Suppressor macrophage treated with lipopolysaccharide for 1 hour (primary cell): ENCODE measurements around the gene CPZ.
A peak's percentile ranks its signal among the peaks of the same experiment; 100 is the strongest.

Source experiments
- DNase-seq, 3 donors: peaks; one replicate each; pipeline ENCODE4 v3.0.0-alpha.2; 2020 to 2022

CPZ gene

DNA sequence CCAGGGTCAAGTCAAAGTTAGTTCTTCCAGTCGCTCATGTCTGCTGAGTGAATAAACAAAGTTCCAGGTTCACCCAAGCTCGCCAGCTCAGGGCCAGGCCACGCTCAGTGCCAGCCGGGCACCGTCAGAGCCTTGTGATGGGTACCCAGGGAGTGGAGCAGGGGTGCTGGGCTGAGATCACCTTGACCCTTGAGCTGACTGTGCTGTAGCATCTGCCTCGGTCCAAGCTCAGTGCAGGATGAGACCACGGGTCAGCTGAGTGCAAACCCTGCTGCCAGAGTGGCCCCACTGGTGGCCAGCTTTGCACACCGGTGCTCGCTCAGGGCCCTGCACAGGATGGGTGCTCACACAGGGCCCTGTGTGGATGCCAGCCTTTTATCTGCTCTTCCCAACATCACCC is 4.3 kb downstream of the CPZ start:
- no peak for DNase-seq

DNA sequence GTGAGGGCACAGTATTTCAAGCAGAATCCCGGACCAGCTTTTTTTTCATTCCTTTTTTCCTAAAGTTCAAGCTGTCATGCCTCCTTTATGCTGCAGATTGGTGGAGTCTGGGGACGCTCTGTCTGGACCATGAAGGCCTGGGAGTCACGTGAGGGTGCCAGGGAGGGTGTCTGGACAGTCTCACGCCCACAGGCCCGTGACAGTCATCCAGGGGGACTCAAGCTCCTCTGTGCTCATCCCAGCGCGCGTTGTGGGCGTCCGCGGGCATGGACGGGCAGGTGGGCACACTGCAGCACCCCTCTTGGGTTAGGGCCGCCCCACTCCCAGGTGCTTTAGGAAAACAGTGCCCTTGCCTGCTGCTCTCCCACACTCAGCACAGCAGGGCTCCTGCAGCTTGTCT is 4.8 kb downstream of the CPZ start:
- no peak for DNase-seq

DNA sequence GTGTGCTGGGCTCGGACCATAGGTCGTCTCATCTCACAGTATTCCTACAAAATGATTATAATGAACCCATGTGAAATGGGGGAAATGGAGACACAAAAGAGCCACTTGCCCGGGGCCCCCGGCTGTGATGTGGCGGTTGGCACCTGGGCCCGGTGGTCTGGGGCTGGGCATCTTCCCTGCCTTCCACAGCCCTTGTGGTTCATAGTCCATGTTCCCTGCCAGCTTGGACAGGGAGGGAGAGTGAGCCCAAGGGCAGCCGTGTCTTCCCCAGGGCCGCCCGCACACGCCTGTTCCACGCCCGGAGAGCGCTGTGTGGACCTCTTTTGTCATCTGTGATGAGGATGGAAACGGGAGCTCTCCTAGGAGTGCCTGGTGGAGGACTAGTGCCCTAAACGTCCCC is 5.2 kb downstream of the CPZ start:
- DNase-seq = no peak

DNA sequence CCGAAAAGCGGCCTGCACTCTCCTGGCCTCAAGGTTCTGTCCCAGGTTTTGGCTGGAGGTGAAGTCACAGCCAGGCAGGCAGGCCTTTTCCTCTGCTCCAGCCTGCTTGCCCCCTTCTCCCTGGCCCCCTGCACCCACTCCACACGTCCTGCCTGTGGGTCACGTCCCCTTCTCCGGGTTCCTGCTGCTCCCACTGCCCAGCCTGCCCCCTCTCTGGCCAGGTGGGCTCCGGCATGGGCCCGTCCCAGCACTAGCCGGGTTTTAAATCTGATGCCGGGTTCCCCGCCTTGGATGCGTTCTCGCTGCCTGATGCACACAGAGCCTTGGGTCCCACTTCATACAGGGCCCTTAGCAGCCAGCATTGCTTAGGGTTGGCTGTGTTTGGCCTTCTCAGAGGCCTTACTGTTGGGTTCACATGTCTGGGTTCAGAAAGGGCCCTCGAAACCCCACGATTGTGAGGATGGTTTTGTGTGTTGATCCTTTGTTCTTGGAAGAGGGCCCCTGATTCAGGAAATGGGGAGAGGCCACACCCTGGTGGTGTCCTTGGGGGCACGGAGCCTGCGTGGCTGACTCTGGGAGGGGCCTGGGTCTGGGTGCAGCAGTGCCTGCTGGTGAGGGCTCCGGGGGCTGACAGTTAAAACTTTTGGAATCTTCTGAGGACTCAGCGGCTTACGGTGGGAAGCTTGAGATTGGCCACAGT is 6.0 kb downstream of the CPZ start:
- no peak for DNase-seq

DNA sequence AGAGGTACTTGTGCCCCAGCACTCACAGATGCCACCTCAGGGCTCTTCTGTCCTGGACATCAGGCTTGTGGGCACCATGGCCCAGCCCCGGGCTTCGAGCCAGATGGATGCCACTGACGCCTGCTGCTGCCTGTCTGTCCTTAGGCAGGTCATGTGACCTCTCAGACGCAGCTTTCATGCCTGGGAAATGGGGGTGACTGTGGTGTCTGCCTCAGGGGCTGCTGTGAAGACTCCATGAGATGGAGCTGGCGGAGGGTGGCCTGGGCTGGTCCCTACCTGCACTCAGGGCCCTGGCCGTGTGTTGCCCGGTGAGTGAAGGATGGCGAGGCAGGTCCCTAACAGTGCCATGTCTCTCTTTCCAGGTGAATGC is 6.5 kb downstream of the CPZ start:
- no peak for DNase-seq

DNA sequence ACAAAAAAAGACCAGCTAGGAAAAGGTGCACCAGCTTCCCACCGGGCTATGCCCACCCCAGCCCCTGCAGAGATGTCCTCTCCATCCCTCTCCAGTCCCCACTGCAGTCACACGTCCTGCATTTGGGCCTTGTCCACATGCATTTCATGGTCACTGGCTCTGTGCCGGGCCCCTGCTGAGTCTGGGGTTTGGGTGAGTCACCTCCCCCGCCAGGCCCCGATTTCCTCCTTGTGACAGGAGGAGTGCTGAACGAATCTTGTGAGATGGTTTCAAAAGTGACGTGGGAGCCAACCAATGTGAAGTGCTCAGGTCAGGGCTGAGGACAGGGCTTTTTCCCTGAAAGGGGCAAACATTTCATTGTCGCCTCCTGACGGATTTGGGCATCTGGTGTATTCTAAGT is 7.1 kb downstream of the CPZ start:
- DNase-seq = peak in 2 of 3 donors; percentile 5 to 7

DNA sequence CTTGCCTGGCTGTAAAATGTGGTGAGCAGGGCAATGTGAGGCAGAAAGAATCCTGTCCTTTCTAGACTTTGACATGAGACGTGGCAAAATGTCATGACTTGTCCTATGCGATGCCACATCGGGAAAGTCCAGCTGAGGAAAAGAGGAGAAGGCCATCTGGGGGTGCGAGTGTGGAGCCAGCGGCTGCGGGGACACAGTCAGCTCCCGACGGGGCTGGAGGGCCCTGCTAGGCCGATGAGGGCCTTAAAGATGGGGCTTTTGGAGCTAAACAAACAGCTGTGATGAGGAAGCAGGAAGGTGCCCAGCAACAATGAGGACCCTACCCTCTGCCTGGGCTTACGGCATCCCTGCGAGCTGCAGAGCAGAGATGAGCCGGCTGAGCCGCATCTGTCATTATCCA is 7.7 kb downstream of the CPZ start:
- no peak for DNase-seq

DNA sequence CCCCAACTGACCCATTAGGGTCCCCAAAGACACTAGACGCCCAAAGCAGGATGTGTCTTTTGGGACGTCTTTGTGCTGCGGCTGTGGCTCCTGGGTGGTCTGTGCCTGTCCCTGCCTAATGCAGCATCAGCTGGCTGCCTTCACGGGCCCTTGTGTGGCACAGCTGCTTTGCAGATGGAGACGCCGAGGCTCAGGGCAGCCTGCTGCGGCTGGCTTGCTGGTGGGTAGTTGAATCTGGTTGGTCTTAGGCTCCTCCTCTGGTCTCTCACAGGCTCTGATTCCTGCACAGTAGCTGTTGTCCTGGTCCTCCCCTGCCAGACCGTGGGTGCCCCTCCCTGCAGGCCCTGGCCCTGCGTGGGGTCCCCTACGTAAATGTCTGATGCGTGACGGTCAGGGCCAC is 8.1 kb downstream of the CPZ start:
- no peak for DNase-seq

DNA sequence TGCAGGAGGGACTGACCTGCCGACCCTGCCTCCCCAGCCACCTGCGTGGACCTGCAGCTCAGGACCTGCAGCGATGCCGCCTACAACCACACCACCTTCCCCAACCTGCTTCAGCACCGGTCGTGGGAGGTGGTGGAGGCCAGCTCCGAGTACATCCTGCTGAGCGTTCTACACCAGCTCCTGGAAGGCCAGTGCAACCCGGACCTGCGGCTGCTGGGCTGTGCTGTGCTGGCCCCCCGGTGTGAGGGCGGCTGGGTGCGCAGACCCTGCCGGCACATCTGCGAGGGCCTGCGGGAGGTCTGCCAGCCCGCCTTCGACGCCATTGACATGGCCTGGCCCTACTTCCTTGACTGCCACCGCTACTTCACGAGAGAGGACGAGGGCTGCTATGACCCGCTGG is 8.5 kb downstream of the CPZ start:
- DNase-seq = no peak

DNA sequence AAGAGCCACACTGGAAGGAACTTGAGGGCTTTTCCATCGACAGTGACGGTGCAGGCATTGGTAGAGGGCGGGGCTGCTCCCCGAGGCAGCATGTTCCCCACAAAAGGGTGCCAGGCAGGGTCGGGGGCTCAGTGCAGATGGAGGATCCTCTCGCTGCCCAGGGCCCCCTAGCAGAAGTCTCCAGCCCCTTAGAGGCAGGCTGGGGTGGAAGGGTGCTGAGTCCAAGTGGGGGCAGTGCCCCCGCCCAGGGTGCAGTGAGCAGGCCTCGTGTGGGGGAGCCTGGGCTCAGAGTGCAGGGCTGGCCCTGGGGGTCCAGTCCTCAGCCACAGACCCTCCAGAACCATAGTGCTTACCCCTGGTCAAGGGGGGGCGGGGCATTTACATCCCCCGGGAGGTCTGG is 9.0 kb downstream of the CPZ start:
- no peak for DNase-seq

DNA sequence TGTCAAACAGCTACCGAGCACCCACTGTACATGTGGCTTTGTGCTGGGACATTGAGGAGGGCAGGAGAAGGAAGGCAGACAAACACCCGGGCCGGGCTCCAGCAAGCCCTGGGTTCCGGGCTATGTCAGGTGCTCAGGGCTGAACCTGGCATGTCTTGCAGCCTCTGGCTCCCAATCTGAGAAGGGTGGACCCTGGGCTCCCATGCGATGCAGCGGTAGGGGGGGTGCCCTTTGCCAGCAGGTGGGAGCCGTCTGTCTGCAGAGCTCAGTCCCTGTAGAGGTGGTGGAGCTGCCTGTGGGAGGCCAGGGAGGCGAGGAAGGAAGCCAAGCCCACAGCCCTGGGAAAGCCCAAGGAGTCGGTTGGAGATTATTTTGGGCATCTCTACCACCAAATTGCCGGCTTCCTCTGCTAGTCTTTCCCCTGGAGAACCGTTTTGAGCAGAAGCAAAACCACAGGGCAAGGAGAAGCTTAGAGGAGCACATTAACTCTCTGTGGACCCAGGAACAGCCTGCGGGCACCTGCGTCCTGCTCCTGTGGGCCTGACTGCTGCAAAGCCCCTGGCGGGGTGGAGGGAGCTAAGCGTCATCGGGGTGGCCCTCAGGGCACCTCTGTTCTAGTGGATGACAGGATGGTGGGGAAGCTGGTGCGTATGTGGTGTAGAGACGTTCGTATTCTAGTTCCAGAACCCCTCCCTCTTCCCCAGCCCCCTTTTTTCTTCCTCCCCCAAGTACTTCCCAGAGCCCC is 10.3 kb downstream of the CPZ start:
- DNase-seq = no peak

DNA sequence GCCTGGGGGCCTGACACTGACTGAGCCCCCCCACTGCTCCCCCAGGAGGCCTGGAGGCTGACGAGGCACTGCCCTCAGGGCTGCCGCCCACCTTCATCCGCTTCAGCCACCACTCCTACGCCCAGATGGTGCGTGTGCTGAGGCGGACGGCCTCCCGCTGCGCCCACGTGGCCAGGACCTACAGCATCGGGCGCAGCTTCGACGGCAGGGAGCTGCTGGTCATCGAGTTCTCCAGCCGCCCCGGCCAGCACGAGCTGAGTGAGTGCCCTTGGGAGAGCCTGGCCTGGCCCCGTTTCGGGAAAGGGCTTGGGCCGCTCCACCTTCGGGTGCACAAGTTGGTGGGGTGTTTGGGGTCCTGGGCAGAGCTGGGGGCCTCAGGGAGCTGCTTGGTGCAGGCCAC is 11.4 kb downstream of the CPZ start:
- no peak for DNase-seq

DNA sequence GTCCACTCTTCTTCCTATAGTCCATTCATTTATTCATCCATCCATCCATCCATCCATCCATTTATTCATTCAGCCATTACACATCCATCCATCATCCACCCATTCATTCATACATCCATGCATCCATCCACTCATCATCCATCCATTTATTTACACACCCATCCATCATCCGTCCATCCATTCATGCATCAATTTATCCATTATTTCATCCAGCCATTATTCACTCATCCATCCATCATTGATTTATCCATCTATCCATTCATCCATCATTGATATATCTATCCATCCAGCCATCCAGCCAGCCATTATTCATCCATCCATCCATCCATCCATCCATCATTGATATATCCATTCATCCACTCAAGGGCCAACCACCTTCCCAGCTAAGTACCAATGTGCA is 12.7 kb downstream of the CPZ start:
- no peak for DNase-seq

DNA sequence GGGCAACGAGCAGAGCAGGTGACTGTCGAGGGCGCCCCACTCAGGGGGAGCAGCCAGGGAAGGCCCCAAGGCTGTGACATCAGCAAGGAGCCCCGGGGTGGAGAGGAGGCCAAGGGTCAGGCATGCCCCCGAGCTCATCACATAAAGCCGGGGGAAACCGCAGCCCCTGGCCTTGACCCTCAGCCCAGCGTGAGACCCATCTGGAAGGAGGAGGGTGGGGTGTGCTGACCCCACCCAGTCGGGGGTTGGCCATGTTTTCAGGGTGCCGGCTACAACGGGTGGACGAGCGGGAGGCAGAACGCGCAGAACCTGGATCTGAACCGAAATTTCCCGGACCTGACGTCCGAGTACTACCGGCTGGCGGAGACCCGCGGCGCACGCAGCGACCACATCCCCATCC is 13.9 kb downstream of the CPZ start:
- DNase-seq = no peak

DNA sequence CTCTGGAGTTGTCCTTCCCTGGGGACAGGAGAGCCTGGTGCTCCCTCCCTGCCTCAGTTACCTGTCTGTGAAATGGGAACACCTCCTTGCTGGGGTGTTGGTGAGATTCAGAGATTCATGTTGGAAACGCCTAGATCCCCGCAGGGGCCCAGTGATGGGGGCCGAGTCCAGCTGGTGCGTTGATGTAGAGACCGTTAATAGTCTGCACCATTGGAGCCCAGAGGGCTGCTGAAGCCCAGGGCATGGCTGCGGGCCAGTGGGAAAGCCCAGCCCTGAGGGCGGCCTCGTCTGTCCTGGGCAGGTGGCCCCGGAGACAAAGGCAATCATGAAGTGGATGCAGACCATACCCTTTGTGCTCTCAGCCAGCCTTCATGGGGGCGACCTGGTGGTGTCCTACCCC is 14.4 kb downstream of the CPZ start:
- DNase-seq = no peak

DNA sequence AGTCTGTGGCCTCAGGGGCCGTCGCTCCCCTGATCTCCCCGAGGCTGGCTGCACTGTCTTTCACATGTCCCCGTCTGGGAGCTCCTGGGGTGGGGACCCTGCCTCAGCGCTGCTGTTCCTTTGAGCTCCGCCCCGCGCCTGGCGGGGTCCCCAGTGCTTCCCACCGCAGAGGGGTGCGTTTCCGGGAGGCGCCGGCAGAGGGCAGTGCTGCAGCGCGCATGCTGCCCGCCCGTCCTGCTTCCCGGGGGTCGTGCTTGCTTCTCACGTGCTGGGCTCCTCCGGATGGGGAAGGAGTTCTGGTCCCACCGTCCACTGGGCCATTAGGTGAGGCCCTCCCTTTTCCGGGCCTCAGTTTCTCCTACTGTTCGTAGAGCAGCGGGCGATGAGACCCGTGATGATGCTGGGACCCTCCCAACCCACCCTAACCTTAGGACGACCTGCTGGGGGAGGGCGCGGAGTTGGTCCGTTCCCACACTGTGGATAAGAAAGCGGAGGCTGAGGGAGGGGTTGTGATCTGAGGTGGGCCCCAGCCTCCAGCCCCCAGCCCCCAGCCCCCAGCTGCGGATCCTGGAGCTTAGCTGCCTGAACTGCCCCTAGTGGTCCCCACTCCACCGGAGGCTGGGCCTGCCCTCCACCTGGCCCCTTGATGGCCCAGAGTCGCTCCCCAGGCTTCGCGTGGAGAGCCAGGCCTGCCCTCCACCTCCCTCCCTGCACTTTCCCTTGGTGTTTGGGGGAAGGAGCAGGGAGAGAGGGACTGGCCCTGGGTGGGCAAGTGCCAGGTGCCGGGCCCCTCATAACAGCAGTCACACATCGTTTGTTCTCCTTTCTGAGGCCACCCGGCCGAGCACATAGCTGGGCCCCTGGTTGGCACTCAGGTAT is 15.3 kb downstream of the CPZ start:
- peak in 2 of 3 donors; percentile 33 to 55 for DNase-seq

DNA sequence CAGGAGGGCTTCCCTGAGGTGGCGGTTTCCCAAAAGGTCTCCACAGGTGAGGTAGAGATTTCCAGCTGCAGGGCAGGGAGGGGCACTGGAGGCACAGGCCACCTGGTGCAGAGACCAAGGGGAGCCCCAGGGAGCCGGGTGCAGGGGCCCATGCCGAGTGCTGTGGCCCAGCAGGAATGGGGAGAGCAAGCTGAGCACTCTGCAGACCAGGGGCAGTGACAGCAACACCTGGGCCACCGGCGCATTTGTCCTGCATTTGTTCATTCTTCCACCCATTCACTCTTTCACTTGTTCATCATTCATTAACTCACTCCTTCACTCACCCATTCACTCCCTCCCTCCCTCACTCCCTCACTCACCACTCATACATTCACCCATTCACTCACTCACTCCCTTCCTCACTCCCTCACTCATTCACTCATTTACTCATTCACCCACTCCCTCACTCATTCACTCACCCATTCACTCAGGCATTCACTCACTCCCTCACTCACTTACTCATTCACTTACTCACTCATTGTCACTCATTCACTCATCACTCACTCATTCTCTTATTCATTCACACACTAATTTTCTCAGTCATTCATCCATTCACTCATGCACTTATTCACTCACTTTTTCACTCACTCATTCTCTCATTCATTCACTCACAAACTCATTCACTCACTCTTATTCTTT is 16.3 kb downstream of the CPZ start:
- DNase-seq = no peak

DNA sequence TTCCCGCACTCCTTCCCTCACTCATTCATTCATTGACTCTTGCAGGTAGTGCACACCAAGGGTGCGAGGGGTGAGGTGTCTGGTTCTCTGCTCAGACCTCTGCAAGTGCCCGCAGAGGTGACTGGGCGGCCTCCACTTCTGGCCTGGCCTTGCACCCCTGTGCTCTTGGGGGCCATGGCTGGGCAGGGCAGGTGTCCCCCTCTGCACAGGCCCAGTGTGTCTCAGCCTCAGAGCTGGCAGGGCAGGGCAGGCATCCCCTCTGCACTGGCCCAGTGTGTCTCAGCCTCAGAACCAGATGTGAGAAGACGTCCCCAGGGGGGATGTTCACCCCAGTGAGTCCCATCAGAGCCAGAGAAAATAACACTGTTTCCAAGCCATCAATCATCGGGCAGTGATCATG is 16.8 kb downstream of the CPZ start:
- no peak for DNase-seq

DNA sequence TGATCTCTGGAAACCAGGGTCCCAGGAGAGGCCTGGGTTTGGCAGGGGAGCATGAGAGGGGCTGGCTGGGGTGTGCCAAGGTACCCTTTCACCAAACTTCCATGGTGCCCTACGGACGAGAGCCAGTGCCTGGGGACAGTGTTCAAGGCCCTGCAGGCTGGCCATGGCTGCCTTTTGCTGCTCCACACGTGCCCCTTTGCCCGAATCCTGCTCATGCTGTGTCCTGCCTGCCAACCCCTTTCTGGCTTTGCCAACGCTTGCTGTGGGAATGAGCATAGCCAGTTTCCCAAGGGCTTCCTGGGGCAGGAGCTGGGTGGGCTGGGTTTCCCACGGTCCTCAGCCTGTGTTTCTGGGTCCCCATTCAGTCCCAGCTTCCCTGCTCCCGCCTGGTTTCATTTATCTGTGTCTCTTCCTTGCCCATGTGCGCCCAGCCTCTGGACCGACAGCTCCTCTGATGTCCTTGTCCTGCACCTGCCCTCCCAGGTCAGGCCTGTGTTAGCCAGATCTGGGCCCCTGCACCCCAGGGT is 17.3 kb downstream of the CPZ start:
- no peak for DNase-seq

DNA sequence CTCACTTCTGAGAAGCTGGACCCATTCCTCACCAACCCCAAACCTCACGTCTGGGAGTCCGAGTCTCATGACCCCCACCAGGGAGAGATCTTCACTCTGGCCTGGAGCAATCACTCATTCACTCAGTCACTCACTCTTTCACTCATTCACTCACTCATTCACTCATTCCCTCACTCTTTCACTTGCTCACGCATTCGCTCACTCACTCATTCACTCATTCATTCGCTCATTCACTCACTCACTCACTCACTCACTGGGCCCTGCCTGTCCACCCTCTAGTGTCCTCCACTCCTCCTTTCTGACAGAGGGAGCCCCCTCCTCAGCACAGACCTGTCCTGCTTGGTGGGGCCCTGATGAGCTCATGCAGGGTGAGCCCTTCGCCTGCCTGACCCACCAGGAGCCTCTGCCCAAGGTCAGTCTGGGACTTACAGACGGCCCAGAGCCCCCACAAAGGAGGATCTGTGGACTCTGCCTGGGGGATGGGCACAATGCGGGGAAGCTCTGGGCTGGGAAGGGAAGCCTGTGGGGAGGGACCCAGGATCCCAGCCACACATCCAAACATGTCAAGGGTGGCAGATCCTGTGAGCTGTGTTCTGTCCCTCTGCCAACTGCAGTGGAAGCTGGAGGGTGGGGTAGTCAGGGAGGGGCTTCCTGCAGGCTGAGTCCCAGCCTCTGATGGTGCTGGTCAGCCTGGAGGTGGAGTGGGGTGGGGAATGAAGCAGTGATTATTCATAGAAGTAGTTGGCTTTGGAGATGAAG is 18.5 kb downstream of the CPZ start:
- DNase-seq = no peak

DNA sequence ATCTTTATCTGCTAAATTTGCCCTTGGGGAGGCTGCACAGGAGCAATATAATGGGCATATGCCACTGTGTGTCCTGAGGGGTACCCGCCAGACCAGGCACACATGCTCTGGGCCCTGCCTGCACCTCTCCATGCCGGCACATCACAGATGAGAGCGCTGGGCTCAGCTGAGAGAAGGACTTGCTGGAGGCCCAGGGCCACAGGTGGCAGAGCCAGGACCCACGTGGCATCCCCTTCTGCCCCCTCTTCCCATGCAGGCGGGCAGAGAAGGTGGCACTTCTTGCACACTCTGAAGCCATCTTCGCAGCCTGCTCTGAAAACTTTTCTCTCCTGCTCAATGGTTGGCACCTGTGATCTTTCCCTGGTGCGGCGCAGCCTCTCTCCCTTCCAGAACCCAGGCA is 20.1 kb downstream of the CPZ start:
- no peak for DNase-seq
